ENCODE results near the gene TAS2R46.
"Not testable (repeated sequence)": the region's sequence is repeated elsewhere in the genome, so short reads cannot be mapped to it uniquely, and the experiment has no call there.

Gene TAS2R46, protein sequence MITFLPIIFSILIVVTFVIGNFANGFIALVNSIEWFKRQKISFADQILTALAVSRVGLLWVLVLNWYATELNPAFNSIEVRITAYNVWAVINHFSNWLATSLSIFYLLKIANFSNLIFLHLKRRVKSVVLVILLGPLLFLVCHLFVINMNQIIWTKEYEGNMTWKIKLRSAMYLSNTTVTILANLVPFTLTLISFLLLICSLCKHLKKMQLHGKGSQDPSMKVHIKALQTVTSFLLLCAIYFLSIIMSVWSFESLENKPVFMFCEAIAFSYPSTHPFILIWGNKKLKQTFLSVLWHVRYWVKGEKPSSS
- total RNA-seq = 0.33 to 5.4 (median 1.0) reads per million in 9 experiments

GRCh38 chr12:11062194-11062593, at the start of gene TAS2R46:
Gene TAS2R46, minus strand, starts transcription at chr12:11062294. Its CDS starts 0 bp downstream, at chr12:11062294.
- H3K27ac Mint-ChIP-seq = peak within 1 kb of the TSS in 1 of 2 donors; percentile 27
- not testable (repeated sequence) for H3K27me3 Mint-ChIP-seq; H3K36me3 Mint-ChIP-seq (ENCODE audit: insufficient read depth)

GRCh38 chr12:11111213-11111612, 49.1 kb upstream of the TAS2R46 start:
- ATAC-seq (replicated peaks); DNase-seq; H3K27ac Mint-ChIP-seq; H3K4me3 Mint-ChIP-seq; H3K27me3 Mint-ChIP-seq; H3K36me3 Mint-ChIP-seq (ENCODE audit: insufficient read depth): not testable (repeated sequence)
- H3K4me1 Mint-ChIP-seq (ENCODE audit: low read depth in 2 of 2) = peaks cover 38 to 59% of the 10 kb centered on the region in 2 donors
- peaks cover 5 to 16% of the 10 kb centered on the region in 2 donors for H3K9me3 Mint-ChIP-seq

More at GRCh38 chr12:11062194-11062593, at the start of gene TAS2R46:
- not testable (repeated sequence) for H3K9me3 Mint-ChIP-seq; DNase-seq; H3K4me3 Mint-ChIP-seq; ATAC-seq (replicated peaks)
- peaks cover 14 to 18% of the 10 kb centered on the region in 2 donors for H3K4me1 Mint-ChIP-seq (ENCODE audit: low read depth in 2 of 2)

GRCh38 chr12:11108862-11109261, 46.8 kb upstream of the TAS2R46 start:
- no peak for DNase-seq
- H3K36me3 Mint-ChIP-seq (ENCODE audit: insufficient read depth) = no peaks in the 10 kb centered on the region
- H3K27ac Mint-ChIP-seq = peak overlapping the region; percentile 63 to 69
- H3K9me3 Mint-ChIP-seq = peaks cover 5 to 22% of the 10 kb centered on the region in 2 donors
- peak overlapping the region; percentile 14 to 64 for H3K4me3 Mint-ChIP-seq
- peaks cover 29 to 44% of the 10 kb centered on the region in 2 donors for H3K4me1 Mint-ChIP-seq (ENCODE audit: low read depth in 2 of 2)
- ATAC-seq (replicated peaks) = no peak
- H3K27me3 Mint-ChIP-seq = no peaks in the 10 kb centered on the region

- Mint-ChIP-seq H3K4me1 (ENCODE audit: low read depth in 2 of 2) (peaks cover 29 to 38% of the 10 kb centered on the region in 2 donors), H3K36me3 (ENCODE audit: insufficient read depth) (no peaks in the 10 kb centered on the region), H3K27me3 (no peaks in the 10 kb centered on the region), H3K27ac (peak overlapping the region in 1 of 2 donors; percentile 46), H3K9me3 (peaks cover 5 to 23% of the 10 kb centered on the region in 2 donors), H3K4me3 (peak overlapping the region in 1 of 2 donors; percentile 27)
- ATAC-seq (replicated peaks) = no peak
- no peak for DNase-seq
Measured at GRCh38 chr12:11107719-11108118, 45.6 kb upstream of the TAS2R46 start.

DNA sequence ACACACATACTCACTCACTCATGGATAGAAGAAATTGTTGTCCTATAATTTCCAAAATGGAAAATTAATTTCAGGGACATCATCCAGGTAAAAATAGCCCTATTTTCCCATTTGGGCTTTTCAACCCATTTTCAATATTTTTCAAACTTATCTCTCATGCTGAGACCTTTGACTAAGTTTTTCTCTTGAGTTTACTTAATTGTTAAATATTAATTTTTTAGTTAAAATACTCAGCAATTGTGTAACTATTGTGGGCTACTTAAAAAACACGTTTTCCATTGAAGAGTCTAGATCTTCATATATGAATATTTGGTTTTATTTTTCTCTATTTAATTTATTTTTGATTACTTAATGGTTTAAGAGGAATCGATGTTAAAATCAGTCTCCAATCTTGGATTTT, 44.2 kb upstream of the TAS2R46 start:
- H3K9me3 Mint-ChIP-seq = peaks cover 2 to 17% of the 10 kb centered on the region in 2 donors
- no peak overlapping the region for H3K27ac Mint-ChIP-seq
- peaks cover under 1% of the 10 kb centered on the region for H3K36me3 Mint-ChIP-seq (ENCODE audit: insufficient read depth)
- H3K4me3 Mint-ChIP-seq = no peak overlapping the region
- no peak for ATAC-seq (replicated peaks)
- no peak for DNase-seq
- no peaks in the 10 kb centered on the region for H3K27me3 Mint-ChIP-seq
- peaks cover 27 to 32% of the 10 kb centered on the region in 2 donors for H3K4me1 Mint-ChIP-seq (ENCODE audit: low read depth in 2 of 2)

DNA sequence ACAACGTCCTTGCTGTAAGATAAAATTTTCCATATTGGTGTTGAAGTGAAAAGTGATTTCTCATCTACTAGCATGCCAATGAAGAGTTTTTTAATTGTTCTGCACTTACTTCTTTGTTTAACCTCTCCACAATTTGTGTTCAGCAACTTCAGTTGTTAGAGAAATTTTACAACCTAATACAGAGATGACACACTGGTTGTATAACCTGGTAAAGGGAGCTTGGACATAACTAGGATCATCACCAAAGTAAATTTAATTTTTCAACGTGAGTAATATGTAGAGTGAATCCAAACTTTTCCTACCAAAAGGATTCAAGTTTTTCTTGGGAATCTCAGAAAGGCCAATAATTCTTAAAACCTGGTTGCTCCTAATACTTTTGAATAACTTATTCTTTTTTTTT, 43.5 kb upstream of the TAS2R46 start:
- Mint-ChIP-seq H3K4me3 (no peak overlapping the region), H3K36me3 (ENCODE audit: insufficient read depth) (peaks cover 4% of the 10 kb centered on the region), H3K27me3 (no peaks in the 10 kb centered on the region), H3K27ac (no peak overlapping the region), H3K4me1 (ENCODE audit: low read depth in 2 of 2) (peaks cover 23 to 27% of the 10 kb centered on the region in 2 donors), H3K9me3 (peaks cover 0 to 13% of the 10 kb centered on the region in 2 donors)
- DNase-seq (no peak), ATAC-seq (replicated peaks) (no peak)

DNA sequence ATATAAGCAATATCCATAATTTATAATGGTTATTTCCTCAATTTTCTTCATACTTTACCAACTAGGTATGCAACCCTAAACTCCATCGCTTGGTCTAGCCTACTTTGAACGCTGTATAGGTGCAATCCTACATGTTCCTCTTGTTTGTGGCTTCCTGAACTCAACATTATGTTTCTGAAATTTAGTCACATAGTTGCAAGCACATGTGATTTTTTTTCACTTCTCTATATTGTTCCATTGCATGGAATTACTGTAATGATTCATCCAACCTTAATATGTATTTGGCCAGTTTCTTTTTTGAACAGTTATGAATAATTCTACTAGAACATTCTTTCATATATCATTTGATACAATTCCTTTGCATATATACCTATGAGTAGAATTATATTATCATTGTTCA, 32.8 kb upstream of the TAS2R46 start:
- not testable (repeated sequence) for H3K9me3 Mint-ChIP-seq; DNase-seq; H3K36me3 Mint-ChIP-seq (ENCODE audit: insufficient read depth); ATAC-seq (replicated peaks); H3K4me3 Mint-ChIP-seq; H3K27ac Mint-ChIP-seq; H3K27me3 Mint-ChIP-seq
- peaks cover 4 to 14% of the 10 kb centered on the region in 2 donors for H3K4me1 Mint-ChIP-seq (ENCODE audit: low read depth in 2 of 2)

- Mint-ChIP-seq H3K36me3 (ENCODE audit: insufficient read depth) (peaks cover 2% of the 10 kb centered on the region), H3K27me3 (no peaks in the 10 kb centered on the region), H3K9me3 (no peaks in the 10 kb centered on the region), H3K4me3 (no peak within 1 kb of the TSS), H3K27ac (no peak within 1 kb of the TSS), H3K4me1 (ENCODE audit: low read depth in 2 of 2) (peaks cover 0 to 11% of the 10 kb centered on the region in 2 donors)
- no peak for DNase-seq
- no peak for ATAC-seq (replicated peaks)
Measured at GRCh38 chr12:11092128-11092527, 30.0 kb upstream of the TAS2R46 start, which contains the start of gene TAS2R43. Gene TAS2R43, minus strand, starts transcription at chr12:11092313. Its CDS starts 84 bp downstream, at chr12:11092229.

DNA sequence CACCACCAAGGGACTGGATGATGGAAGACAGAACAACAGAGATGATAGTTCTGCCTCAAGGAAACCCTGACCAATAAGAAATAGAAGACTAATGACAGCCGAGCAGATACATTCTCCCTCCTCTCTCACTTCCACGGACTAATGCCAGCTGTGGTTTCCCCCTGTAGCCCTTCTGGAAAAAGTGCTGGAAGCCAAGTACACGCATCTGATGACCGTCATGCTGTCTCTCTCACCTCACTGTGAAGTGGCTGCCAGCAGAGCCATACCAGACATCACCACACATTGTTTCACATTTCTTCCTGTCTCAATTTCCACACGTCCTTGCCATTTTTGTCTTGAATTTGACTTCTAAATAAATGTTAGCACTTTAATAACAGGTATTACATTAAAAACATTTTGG, 27.2 kb upstream of the TAS2R46 start:
- H3K4me1 Mint-ChIP-seq (ENCODE audit: low read depth in 2 of 2) = peaks cover 0 to 11% of the 10 kb centered on the region in 2 donors
- H3K27ac Mint-ChIP-seq = no peak overlapping the region
- DNase-seq (no peak), ATAC-seq (replicated peaks) (no peak)
- H3K27me3 Mint-ChIP-seq = no peaks in the 10 kb centered on the region
- no peaks in the 10 kb centered on the region for H3K9me3 Mint-ChIP-seq
- no peak overlapping the region for H3K4me3 Mint-ChIP-seq
- peaks cover 2% of the 10 kb centered on the region for H3K36me3 Mint-ChIP-seq (ENCODE audit: insufficient read depth)

DNA sequence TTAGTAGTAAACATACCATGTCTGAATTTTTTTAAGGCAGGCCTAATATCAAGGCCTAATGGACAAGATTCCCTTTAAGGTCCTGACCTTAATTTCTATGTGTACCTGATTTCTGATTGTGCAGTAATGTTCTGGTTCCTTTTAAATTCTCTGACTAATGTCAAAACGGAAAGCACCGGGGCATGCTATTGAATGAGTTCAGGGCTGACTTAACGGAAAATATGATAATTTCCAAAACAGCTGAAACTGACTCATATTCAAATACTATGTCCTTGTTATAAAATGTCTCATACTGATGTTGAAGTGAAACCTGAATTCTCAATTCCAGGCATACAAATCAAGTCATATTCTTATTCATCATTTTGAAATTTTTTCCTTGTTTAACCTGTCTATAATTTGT, 23.3 kb upstream of the TAS2R46 start:
- peaks cover 2 to 8% of the 10 kb centered on the region in 2 donors for H3K9me3 Mint-ChIP-seq
- H3K4me1 Mint-ChIP-seq (ENCODE audit: low read depth in 2 of 2) = no peaks in the 10 kb centered on the region
- H3K4me3 Mint-ChIP-seq = no peak overlapping the region
- ATAC-seq (replicated peaks) = no peak
- no peaks in the 10 kb centered on the region for H3K27me3 Mint-ChIP-seq
- H3K27ac Mint-ChIP-seq = no peak overlapping the region
- H3K36me3 Mint-ChIP-seq (ENCODE audit: insufficient read depth) = peaks cover 2% of the 10 kb centered on the region
- no peak for DNase-seq

DNA sequence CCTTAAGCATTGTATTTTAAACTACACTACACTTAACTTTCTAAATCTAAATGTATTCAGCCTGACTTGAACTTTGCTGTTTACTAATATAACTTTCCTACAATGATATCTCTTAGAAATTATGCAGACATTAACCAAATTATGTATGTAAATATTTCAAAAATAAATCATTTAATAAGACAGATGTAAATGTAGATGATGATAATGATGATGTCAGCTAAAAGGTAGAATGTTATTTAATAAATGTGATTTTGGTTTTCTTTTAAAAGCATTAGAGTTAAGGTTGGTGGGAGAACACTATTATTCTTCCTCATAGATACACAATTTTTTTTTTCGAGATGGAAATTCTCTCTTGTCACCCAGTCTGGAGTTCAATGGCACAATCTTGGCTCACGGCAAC, 19.9 kb upstream of the TAS2R46 start:
- H3K9me3 Mint-ChIP-seq = peaks cover 2 to 8% of the 10 kb centered on the region in 2 donors
- H3K36me3 Mint-ChIP-seq (ENCODE audit: insufficient read depth) = no peaks in the 10 kb centered on the region
- ATAC-seq (replicated peaks) = no peak
- H3K4me3 Mint-ChIP-seq = no peak overlapping the region
- H3K27ac Mint-ChIP-seq = no peak overlapping the region
- peaks cover 0 to 3% of the 10 kb centered on the region in 2 donors for H3K4me1 Mint-ChIP-seq (ENCODE audit: low read depth in 2 of 2)
- no peak for DNase-seq
- H3K27me3 Mint-ChIP-seq = no peaks in the 10 kb centered on the region

DNA sequence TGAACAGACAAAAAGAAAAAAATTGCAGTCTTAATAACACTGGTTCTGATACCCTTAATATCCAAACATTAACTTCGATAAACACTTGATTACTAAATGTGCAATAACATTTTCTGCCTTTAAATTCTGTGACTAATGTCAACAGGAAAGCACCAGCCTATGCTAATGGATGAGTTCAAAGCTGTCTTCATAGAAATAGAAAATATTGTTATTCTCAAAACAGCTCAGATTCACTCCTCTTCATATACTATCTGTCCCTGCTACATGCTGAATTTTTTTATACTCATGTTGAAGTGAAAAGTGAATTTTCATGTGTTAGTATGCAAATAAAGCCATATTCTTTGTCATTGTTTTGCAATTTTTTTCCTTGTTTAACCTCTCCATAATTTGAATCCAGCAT, 16.2 kb upstream of the TAS2R46 start:
- peaks cover 8 to 16% of the 10 kb centered on the region in 2 donors for H3K4me1 Mint-ChIP-seq (ENCODE audit: low read depth in 2 of 2)
- H3K4me3 Mint-ChIP-seq = no peak overlapping the region
- no peak overlapping the region for H3K27ac Mint-ChIP-seq
- ATAC-seq (replicated peaks) (no peak), DNase-seq (no peak)
- no peaks in the 10 kb centered on the region for H3K27me3 Mint-ChIP-seq
- peaks cover 2 to 8% of the 10 kb centered on the region in 2 donors for H3K9me3 Mint-ChIP-seq
- no peaks in the 10 kb centered on the region for H3K36me3 Mint-ChIP-seq (ENCODE audit: insufficient read depth)

GRCh38 chr12:11075642-11076041, 13.5 kb upstream of the TAS2R46 start:
- no peak overlapping the region for H3K27ac Mint-ChIP-seq
- DNase-seq = no peak
- no peaks in the 10 kb centered on the region for H3K27me3 Mint-ChIP-seq
- H3K4me3 Mint-ChIP-seq = no peak overlapping the region
- peaks cover 8 to 17% of the 10 kb centered on the region in 2 donors for H3K4me1 Mint-ChIP-seq (ENCODE audit: low read depth in 2 of 2)
- H3K36me3 Mint-ChIP-seq (ENCODE audit: insufficient read depth) = no peaks in the 10 kb centered on the region
- H3K9me3 Mint-ChIP-seq = peaks cover 0 to under 1% of the 10 kb centered on the region in 2 donors
- no peak for ATAC-seq (replicated peaks)

GRCh38 chr12:11071414-11071813, 9.3 kb upstream of the TAS2R46 start:
- no peak for ATAC-seq (replicated peaks)
- Mint-ChIP-seq H3K9me3 (no peaks in the 10 kb centered on the region), H3K27ac (no peak overlapping the region)

More at GRCh38 chr12:11071414-11071813, 9.3 kb upstream of the TAS2R46 start:
- no peak for DNase-seq
- Mint-ChIP-seq H3K27me3 (no peaks in the 10 kb centered on the region), H3K36me3 (ENCODE audit: insufficient read depth) (no peaks in the 10 kb centered on the region), H3K4me1 (ENCODE audit: low read depth in 2 of 2) (peaks cover 11 to 20% of the 10 kb centered on the region in 2 donors), H3K4me3 (no peak overlapping the region)
